ENCODE results near the gene SLC46A1.
"Not testable (repeated sequence)": the region's sequence is repeated elsewhere in the genome, so short reads cannot be mapped to it uniquely, and the experiment has no call there.

SLC46A1 gene

DNA sequence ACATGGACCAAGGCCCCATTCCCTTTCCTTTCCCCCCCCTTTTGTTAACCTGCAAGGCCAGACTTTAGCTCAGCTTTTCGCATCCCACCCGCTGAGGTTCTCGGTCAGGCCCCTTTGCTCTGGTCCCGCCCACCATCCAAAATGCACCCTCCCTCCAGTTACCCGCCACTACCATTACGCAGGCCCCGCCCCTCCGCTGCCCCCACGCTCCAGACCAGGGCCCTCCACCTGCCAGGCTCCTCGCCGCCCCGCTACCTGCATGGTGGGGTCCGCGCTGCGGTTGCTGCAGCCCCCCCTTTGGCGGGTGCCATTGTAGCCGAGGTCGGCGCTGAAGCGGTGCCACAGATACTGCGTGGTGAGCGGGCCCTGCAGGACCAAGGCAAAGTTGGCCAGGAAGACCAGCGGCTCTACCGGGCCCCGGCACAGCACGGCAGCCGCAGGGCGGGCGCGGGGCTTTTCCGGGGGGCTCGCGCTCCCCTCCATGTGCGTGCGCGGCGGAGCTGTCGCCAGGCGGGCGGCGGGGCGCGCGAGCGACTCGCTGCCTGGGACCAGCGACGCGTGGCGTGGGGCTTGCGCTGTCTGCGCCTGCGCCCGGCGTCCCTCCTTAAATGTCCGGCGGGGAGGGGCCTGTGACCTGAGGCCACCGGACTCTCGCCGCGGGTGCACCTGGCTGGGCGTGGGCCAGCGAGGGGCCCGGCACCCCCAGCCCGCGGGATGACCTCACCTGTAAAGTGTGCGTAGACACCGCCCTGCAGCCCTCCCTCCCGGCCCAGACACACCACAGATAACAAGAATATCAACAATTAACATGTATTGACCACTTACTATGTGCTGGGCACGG is at the start of gene SLC46A1:
SLC46A1 (minus strand) TSS at position 581 of the 841 bp plus-strand sequence; CDS start at position 483, 98 bp downstream.
- DNase-seq (ENCODE audit: low read depth in 2 of 2, low spot score in 1 of 2): no peak

DNA sequence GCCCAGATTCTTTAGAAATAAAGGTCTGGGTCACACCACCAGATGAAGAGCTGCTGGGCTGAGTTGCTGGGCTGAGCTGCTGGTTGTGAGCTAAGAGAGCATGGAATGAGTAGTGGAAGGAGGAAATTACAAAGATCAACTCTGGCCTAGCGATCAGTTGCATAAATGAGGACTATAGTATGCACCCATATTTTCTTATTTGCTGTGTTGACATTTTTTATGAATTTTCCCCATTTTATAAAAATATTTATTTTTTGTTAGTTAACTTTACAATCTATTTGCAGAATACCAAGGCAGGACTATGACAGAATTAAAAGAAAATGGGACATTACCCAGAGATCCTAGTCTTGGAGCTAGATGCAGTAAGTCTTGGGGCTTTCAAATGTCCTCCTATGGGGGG is 43.8 kb upstream of the SLC46A1 start:
- no peak for DNase-seq (ENCODE audit: low read depth in 2 of 2, low spot score in 1 of 2)

DNA sequence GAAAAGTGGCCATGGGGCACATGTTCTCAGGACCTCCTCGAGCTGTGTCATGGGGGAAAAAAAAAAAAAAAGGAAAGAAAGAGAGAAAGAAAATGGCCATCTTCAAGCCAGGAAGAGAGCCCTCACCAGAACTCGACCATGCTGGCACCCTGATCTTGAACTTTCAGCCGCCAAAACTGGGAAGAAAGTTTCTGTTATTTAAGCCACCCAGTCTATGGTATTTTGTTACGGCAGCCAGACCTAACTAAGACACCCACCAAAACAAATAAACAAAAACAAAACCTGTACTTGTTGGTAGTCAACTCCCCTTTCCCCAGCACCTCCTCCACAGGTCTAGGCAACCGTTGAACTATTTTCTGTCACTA is 41.4 kb upstream of the SLC46A1 start:
- DNase-seq (ENCODE audit: low read depth in 2 of 2, low spot score in 1 of 2): no peak

DNA sequence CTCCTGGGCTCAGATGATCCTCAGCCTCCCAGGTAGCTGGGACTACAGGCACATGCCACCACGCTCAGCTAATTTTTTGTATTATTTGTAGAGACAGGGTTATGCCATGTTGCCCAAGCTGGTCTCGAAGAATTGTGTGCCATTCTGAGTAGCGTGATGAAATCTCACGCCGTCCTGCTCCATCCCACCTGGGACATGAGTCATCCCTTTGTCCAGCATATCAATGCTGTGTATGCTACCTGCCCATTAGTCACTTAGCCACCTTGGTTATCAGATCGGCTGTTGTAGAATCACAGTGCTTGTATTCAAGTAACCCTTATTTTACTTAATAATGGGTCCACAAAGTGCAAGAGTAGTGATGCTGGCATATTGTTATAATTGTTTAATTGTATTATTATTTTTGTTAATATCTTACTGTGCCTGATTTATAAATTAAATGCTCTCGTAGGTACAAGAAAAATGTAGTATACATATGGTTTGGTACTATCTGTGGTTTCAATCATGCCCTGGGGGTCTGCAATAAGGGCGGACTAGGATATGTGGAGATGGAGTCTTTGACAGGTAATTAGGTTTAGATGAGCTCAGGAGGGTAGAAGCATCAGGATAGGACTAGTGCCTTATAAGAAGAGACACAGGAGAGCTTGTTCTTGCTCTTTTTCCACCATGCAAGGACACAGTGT is 40.8 kb upstream of the SLC46A1 start:
- no peak for DNase-seq (ENCODE audit: low read depth in 2 of 2, low spot score in 1 of 2)

DNA sequence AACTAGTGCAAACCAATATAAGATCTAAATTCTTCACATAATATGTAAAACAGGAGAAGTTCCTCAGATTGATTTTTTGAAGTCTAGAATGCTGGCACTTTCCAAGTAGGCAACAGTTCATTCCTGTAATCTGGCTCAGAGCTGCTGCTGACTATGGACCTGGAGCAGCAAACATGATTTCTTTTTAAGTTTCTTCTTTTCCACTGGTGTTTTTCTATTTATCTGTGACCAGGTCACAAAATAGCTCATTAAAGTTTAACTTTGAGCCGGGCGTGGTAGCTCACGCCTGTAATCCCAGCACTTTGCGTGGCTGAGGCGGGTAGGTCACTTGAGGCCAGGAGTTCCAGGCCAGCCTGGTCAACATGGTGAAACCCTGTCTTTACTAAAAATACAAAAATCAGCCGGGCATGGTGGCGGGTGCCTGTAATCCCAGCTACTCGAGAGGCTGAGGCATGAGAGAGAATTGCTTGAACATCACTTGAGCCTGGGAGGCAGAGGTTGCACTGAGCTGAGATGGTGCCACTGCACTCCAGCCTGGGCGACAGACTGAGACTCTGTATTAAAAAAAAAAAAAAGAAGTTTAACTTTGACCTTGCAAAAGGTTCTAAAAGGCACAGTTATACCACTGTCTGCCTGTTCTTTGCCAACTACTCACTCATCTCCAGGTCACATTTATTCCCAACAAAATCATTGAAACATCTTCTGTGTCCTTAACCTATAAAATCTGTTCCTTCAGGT is 38.1 kb upstream of the SLC46A1 start:
- DNase-seq (ENCODE audit: low read depth in 2 of 2, low spot score in 1 of 2): no peak

DNA sequence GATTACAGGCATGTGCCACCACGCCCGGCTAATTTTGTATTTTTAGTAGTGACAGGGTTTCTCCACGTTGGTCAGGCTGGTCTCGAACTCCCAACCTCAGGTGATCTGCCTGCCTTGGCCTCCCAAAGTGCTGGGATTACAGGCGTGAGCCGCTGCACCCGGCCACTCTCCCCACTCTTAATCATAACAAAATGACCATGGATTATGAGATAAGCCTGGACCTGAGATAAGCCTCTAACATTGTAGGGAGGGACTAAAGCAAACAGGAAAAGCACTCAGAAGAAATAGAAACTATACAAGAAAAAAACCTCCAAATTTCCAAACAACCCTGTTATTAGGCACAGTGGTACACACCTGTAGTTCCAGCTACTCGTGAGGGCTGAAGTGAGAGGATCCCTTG is 28.3 kb upstream of the SLC46A1 start:
- not testable (repeated sequence) for DNase-seq (ENCODE audit: low read depth in 2 of 2, low spot score in 1 of 2)

DNA sequence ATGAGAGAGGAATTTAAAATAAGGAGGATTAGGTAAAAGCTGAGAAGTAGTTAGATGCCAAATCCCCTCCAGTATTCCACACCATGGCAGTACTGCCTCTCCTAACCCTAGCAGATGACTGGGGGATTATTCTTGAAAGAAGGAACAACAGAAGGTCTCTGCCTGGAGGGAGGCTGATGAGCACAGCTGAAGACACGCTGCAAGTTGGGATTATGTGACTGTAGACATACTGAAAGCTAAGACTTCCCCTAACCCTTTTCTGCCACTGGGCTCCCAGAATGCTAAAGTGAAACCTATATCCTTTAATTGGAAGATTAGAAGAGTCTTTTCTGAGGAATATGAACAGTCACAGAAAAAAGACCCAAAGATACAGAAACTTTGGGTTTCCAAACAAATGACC is 27.7 kb upstream of the SLC46A1 start:
- no peak for DNase-seq (ENCODE audit: low read depth in 2 of 2, low spot score in 1 of 2)

DNA sequence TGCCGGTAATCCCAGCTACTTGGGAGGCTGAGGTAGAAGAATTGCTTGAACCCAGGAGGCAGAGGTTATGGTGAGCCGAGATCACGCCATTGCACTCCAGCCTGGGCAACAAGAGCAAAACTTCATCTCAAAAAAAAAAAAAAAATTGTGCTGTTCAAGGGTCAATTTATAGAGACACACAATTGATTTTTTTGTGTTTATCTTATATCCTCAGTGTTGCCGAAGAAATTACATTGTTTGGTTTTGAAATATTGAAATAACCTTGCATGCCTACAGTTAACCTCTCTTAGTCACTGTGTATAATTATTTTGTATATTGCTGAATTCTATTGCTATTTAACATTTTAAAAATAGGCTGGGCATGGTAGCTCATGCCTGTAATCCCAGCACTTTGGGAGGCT is 22.0 kb upstream of the SLC46A1 start:
- DNase-seq (ENCODE audit: low read depth in 2 of 2, low spot score in 1 of 2): not testable (repeated sequence)

DNA sequence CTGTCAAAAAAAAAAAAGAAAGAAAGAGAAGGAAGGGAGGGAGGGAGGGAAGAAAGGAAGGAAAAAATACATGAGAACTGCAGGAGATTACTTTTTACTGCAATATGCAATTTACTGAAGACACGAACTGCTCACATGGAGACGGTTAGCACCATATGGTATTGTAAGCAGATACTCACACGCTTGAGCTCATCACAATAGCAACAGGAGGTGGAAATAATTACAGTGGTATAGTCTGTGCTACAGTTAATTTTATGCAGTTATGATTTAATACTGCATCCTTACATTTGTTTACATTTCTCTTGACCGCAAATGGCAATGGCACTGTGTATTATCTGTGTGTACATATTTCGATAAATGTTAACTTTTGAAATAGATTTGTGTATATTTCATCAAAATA is 21.4 kb upstream of the SLC46A1 start:
- DNase-seq (ENCODE audit: low read depth in 2 of 2, low spot score in 1 of 2): no peak

DNA sequence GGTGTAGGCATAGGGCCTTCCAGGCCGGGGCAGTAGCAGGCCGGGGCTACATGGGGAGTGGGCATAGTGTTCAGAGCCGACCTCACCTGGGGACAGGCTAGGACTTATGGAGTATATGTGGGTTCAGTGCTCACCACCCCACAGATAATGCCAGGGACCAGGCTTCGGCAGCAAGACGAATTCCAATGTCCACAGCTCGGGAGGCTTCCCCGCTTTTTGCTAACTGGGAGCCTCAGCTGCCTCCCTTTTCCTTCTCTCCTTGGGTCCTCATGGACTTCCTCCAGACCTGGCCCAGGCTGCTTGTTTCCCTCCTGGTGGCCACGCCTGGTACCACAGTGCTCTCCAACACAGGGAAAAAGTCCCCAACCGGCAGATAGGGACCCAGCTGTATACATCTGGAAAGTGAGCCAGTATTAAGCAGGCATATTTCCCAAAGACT is 20.1 kb upstream of the SLC46A1 start:
- no peak for DNase-seq (ENCODE audit: low read depth in 2 of 2, low spot score in 1 of 2)

DNA sequence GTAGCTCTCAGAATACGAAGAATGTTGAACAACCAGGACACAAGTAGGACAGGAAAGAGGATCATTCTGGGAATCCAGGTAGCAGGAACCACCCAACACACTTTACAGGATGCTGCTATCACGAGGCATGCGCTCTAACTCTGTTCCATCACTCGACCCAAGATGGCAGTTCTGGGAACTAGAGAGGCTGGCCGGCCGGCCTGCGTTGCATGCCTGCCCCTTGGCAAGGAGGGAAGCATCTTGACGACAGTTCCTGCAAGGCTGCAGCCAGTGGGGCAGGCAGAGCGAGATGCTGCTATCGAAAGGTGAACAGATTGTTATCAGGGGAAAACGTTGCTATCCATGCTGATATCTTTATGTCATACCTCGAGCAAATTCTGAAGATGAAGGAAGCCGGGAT is 19.2 kb upstream of the SLC46A1 start:
- no peak for DNase-seq (ENCODE audit: low read depth in 2 of 2, low spot score in 1 of 2)

DNA sequence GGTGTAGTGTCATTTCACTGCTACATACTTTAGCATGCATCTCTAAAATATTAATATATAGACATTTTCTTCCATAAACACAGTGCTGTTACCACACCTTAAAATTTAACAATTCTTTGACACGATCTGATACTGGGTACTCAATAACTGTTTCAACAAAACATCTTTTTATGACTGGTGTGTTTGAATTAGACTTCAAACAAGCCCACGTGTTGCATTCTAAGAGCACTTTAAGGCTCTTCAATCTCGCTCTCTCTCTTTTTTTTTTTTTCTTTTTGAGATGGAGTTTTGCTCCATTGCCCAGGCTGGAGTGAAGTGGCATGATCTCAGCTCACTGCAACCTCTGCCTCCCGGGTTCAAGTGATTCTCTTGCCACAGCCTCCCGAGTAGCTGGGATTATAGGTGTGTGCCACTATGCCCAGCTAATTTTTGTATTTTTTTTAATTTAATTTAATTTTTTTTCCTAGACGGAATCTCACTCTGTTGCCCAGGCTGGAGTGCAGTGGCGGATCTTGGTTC is 15.8 kb upstream of the SLC46A1 start:
- DNase-seq (ENCODE audit: low read depth in 2 of 2, low spot score in 1 of 2): no peak

DNA sequence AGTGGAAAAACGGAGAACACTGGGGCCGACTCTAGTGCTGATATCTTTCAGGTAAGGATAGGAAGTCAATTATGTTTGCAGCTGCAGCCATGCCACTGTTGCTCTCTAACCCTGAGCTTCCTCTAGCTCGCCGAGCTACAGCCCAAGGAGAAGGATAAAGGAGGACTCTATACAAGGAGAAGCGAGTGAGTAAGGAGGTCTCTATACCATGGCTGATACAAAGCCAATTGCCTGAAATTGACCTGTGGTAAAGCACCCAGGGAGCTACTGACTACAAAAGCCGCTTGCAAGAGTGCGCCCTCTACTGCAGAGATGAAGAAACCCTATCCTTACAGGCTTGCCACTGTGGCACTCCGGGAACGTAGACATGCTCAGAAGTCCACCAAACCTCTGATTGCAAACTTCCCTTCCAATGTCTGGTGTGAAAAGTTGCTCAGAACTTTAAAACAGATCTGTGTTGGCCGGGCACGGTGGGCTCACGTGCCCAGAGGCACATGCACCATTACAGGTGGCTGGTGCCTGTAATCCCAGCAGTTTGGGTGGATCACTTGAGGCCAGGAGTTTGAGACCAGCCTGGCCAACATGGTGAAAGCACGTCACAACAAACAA is 10.8 kb upstream of the SLC46A1 start:
- DNase-seq (ENCODE audit: low read depth in 2 of 2, low spot score in 1 of 2): peak; percentile 7 to 8

DNA sequence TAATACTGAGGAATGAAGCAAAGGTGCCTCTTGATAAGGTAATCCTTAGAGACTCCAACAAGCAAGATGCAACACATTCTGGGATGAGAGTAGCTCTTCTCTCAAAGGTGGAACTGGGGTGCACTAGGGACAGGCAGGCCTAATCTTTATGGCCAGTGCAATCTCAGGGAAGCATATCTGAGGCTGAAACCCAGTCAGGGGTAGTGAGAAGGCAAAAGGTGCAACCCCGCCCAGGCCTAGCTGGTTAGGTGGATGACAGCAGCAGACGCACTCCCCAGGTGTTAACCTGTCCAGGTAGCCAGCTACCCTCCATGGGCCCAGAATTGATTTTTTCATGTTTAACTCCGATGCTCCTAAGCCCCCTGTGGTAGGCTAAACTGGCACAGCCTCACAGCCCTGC is 9.9 kb upstream of the SLC46A1 start:
- no peak for DNase-seq (ENCODE audit: low read depth in 2 of 2, low spot score in 1 of 2)

DNA sequence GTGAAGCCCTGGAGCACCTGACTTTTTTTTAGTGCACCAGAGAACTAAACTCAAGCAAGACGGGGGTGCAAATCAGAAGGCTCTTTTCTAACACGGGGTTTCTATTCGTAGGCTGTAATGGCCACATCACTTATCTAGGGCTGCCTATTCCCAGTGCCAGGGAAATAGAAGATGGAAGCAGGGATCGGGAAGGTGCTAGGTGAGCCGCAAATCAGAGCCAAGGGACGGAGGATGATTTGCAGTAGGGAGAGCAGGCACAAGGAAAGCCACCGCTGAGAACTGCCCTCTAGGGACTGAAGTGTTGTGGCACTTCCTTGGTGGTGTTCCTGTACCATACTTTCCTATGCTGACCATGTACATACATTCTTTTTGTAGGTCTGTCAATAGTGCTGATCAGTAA is 7.8 kb upstream of the SLC46A1 start:
- DNase-seq (ENCODE audit: low read depth in 2 of 2, low spot score in 1 of 2): no peak

DNA sequence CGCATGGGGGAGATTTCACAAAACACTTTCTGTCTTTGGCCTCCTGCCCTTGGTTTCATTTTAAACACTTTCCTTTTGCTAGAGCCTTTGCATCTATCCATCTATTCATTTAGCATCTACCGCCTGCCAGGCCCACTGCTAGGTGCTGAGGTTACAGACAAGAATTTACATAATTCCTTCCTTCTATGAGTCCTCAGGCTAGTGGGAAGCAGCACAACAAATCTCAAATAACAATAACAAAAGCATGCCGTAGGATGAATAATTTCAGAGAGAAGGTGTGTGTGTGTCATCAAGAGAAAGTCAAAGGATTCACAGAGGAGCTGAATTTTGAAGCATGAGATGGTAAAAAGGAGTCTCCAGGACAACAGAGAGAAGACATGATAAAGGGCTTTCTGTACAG is 6.1 kb upstream of the SLC46A1 start:
- no peak for DNase-seq (ENCODE audit: low read depth in 2 of 2, low spot score in 1 of 2)

DNA sequence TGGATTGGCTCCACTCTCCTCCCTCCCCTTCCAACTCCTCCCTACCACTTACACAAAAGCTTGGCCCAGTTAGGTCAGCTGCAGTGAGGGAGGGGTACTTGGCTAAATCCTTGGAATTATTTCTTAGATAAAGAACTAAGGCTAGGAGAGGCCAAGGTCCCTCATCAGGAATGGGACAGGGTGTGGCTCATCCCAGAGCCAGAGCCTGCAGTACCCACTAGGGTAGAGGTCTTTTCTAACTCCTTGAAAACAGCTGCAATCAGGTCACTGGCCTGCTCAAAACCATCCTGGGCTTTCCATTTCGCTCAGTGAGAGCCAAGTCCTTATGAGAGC is 1.9 kb upstream of the SLC46A1 start:
- no peak for DNase-seq (ENCODE audit: low read depth in 2 of 2, low spot score in 1 of 2)

DNA sequence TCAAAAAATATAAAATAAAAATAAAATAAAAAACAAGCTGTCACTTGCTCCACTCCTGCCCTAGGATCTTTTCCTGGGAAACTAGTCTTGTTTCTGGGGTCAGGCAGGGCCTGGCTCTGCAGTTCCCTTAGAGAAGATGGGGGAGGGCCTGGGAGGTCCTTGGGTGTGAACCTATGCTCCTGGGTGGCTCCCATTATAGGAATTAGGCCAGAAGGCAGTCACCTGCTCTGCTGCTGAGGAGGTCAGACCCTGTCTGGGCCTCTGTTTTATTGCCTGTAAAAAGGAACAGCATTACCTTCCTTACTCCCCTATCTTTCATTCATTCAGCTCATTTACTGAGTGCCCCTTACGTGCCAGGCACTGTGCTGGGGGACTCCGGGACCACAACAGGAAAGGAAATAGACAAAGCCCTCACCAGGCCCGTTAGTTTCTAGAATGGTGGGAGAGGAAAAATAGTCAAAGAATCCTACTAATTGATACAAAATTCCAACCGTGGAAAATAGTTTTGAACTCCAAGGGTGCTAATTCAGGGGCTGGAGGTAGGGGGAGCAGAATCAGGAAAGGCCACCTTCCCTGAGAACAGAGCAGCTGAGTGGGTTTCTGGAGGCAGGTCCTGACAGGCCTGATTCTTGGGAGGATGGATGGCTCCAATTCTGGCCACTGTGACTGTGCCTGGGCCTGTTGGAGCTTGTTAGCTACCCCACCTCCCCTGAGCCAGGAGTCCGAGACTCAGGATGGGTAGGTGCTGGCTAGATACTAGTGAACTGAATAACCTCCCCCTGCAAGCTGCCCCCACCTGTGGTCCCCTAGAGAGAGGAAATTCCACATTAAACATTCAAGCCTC is 1.3 kb upstream of the SLC46A1 start:
- no peak for DNase-seq (ENCODE audit: low read depth in 2 of 2, low spot score in 1 of 2)

DNA sequence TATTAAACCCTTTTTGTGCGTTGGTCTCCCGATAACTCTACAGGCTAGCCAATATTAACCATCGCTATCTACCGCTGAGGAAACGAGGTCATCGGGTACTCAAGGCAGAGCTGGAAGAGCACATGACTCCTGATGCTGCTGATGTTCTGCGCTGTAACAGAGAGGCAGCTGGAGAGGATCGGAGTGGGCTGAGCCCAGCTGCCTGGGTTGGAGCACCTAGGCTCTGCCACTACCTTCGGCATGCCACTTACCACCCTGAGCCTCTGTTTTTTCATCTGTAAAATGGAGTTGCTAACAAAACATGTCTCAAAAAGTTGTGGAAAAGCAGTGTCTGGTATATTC is 432 bp upstream of the SLC46A1 start:
- DNase-seq (ENCODE audit: low read depth in 2 of 2, low spot score in 1 of 2): no peak

DNA sequence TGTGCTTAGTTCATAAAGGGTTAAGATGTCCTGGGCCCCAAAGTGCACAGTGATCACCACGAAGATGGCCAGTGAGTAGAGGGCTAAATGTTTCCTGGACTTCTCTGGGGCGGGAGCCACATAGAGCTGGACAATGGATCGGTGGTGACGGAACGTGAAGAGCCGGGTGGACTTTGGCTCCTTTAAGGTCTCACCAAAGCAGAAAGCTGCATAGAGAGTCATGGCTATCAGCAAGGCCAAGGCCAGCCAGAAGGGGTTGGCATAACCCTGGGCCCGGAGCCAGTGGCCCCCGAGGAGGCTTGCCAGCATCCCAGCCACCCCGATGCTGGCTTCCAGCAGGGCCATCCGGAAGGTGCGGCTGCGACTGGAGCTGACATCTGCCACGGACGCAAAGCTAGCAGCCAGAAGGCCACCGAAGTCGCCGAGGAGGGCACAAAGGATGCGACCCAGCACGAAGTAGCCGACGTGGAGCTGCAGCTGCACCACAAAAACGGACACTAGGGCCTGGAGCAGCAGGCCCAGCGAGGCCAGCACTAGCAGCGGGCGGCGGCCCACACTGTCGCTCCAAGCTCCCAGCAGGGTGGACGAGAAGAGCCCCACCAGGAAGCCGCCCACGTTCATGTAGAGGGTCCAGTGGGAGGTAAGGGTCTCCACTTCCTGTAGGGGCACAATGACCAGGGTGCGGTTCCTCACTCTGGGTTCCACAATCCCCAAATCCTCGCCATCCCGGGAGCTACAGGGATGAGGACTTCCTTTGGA is 1.0 kb downstream of the SLC46A1 start:
- no peak for DNase-seq (ENCODE audit: low read depth in 2 of 2, low spot score in 1 of 2)
